HG03575 (cell line): ENCODE results near the gene SLC19A2.
"Not testable (repeated sequence)": the region's sequence is repeated elsewhere in the genome, so short reads cannot be mapped to it uniquely, and the experiment has no call there.

Experiments
- ATAC-seq: cut with Tn5 transposase; IDR thresholded peaks from one replicate; pipeline ENCODE4 v1.9.1; 2021; ENCODE audit not compliant: unreplicated experiment, insufficient number of reproducible peaks, low FRiP score; ENCODE audit errors: extremely low read depth

The SLC19A2 gene, protein sequence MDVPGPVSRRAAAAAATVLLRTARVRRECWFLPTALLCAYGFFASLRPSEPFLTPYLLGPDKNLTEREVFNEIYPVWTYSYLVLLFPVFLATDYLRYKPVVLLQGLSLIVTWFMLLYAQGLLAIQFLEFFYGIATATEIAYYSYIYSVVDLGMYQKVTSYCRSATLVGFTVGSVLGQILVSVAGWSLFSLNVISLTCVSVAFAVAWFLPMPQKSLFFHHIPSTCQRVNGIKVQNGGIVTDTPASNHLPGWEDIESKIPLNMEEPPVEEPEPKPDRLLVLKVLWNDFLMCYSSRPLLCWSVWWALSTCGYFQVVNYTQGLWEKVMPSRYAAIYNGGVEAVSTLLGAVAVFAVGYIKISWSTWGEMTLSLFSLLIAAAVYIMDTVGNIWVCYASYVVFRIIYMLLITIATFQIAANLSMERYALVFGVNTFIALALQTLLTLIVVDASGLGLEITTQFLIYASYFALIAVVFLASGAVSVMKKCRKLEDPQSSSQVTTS

DNA sequence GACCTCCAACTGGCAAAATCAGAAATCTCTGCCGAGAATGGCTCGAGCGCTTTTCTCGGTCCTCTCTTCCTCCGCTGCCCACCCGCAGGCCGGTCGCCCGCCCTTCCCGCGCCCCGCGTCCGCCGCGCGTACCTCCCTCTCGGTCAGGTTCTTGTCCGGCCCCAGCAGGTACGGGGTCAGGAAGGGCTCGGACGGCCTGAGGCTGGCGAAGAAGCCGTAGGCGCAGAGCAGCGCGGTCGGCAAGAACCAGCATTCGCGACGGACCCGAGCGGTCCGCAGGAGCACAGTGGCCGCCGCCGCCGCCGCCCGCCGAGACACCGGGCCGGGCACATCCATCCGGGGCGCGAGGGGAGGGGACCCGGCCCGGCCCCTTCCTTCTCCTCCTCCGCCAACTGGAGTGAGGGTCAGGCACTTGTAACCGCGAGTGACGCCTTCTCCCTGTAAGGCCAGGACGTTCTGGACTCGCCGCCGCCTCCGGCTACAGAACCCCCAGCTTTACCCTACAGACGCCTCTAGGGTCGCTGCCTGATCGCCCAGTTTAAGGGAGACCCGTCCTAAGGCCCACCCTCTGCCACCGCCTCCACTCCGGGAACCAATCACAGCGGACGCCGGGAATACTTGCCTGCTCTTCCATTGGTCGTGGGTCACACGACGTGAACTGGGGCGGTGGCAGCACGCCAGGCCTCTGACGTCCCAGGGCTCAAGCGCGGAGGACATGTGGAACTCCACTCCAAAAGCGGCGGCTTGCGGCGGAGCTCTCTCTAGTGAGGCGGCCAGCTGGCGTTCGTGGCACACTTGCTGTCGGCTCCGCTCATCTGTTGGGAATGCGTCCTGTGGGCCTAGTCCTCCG lies at the start of gene SLC19A2:
SLC19A2 (minus strand) TSS at position 514 of the 850 bp plus-strand sequence; CDS start at position 336, 178 bp downstream.
- ATAC-seq = peak; percentile 86

DNA sequence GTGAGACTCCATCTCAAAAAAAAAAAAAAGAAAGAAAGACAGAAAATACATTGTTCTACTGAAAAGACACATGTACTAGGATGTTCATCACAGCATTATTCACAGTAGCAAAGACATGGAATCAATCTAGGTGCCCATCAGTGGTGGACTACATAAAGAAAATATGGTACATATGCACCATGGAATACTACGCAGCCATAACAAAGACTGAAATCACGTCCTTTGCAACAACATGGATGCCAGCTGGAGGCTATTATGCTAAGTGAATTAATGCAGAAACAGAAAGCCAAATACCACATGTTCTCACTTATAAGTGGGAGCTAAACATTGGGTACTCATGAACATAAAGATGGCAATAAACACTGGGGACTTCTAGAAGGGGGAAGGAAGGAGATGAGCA lies 48.9 kb upstream of the SLC19A2 start:
- ATAC-seq = no peak

DNA sequence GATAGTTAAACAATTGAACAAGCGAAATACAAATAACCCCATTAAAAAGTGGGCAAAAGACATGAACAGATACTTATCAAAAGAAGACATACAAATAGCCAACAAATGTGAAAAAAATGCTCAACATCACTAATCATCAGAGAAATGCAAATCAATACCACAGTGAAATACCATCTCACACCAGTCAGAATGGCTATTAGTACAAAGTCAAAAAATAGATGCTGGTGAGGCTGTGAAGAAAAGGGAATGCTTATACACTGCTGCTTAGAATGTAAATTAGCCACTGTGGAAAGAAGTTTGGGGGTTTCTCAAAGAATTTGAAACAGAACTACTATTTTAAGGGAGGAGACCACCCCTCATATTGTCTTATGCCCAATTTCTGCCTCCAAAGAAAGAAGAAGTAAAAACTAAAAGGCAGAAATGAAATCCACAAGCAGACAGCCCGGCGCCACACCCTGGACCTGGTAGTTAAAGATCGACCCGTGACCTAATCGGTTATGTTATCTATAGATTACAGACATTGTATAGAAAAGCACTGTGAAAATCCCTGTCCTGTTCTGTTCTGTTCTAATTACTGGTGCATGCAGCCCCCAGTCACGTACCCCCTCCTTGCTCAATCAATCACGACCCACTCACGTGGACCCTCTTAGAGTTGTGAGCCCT lies 47.9 kb upstream of the SLC19A2 start:
- ATAC-seq = not testable (repeated sequence)

DNA sequence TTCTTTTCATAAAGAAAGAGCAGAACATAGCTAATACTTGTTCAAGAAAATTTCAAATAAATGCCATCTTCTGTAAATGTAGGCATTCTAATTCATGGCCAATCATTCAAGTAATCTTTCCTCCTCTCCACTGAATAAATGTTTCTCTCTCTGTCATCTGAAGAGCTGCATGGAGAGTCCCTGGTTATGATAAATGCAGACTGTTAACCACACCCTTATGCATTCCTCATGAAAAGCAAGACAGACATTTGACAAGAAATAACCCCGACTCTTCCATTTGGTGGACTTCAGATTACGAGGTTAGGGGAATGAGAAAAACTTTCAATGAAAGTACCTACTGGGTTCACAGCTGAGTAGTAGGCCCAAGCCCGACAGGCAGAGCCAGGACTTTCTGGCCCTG lies 44.7 kb upstream of the SLC19A2 start:
- no peak for ATAC-seq

DNA sequence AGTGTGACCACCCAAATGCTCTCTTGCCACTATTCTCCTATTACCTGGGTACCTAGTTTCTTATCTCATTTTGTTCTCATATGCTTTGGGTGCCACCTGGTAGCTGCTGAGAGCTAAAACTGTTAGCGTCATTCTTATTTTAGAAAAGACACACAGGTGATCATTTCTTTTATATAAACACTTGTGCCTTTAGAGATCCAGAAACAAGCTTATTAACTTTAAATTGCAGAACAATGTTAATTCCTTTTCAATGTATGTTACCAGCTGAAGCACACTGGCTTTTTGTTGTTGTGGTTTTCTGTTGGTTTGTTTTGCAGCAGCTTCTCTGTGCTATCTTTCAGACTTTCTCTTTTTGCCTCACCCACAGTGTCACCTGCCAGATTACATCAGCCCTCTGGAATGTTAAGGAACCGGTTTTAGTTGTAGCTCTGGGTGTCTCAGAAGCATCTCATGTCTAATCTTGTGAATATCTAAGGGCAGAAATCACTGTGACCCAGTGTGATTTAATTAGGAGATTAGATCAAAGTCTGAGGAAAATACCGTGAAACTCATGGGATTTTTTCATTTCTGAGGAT lies 43.4 kb upstream of the SLC19A2 start:
- no peak for ATAC-seq

DNA sequence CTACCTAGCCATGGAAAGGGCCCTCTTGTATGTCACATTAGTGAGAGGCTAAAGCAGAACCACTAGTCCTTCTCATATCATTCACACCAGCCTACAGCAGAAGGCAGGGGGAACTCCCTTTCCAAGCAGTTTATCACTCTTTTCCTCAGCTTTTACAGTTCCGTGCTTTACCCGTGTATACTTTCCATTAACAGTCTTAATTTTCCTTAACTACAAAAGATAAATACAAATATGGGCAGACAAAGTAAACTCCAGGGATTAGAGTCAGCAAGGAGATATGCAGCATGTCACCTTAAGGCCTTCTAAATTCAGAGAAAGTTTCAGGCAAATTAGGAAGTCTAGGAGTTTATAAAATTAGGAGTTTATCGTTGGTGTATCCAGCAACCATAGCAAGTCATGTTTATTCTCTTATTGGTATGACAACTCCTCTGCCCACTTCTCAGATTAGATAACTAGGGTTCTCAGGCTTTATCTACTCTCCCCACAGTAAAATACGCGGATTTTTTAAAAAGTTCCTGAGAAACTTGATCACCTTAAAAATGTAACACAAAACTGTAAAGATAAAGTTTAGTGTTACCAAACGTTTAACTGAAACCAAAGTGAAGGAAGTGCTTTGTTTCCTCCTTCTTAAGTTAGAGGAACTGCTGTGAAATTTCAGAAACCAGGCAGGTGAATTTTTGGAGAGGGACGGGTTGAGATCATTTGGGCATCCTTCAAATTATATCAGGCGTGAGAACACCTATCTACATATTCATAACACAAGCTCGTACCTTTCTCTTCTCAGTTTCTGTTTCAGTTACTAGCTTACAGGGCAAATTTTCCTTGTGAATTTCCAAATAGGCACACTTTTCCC lies 42.7 kb upstream of the SLC19A2 start:
- ATAC-seq = no peak

DNA sequence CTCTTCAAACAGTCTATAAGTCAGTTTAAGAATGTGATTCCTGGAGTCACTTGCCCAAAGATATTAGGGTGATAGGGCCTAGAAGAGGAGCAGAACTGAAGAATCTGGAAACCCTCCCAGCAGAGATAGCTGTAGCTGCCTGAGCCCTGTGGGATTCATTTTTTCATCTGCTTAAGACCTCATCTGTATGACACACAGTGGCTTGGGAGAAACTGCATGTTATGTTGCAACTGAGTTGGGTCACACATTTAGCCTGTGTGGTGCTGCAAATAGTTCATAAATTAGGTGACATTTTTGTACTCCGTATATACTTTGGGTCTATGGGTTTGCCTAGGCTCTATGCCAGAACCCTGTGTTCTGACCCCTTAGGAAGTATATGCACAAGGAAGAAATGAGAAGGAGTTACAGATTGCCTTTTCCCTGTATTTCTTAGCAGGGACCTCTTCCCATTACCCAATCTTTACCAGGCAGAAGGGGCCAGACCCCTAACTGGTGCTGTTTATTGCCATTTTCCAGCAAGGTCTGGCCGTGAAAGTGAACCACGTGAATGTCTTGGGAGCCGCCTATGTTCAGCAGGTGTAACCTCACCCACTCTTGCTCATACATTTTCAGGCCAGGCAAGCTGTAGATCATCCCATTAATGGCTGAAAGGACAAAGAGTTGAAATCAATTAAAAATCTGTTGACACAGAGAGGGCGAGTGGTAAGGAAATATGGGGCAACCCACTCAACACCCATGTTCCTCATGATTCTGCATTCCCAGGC lies 41.9 kb upstream of the SLC19A2 start:
- ATAC-seq = no peak

DNA sequence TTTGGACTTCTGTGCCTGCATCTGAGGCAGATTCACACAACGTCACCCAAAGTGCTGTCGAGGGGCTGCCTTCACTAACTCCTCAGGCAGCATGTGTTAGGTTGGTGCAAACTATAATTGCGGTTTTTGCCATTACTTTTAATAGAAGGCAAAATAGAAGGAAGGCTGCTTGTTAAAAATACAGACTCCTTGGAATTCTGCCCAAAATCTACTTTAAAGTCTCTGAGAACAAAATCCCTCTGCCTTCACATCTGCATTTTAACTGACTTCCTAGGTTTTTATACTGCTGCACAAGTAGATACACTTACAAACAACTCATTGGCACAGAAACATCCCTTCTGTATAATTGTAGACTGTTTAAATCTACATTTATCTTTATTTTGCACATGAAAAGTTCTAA lies 41.3 kb upstream of the SLC19A2 start:
- no peak for ATAC-seq

DNA sequence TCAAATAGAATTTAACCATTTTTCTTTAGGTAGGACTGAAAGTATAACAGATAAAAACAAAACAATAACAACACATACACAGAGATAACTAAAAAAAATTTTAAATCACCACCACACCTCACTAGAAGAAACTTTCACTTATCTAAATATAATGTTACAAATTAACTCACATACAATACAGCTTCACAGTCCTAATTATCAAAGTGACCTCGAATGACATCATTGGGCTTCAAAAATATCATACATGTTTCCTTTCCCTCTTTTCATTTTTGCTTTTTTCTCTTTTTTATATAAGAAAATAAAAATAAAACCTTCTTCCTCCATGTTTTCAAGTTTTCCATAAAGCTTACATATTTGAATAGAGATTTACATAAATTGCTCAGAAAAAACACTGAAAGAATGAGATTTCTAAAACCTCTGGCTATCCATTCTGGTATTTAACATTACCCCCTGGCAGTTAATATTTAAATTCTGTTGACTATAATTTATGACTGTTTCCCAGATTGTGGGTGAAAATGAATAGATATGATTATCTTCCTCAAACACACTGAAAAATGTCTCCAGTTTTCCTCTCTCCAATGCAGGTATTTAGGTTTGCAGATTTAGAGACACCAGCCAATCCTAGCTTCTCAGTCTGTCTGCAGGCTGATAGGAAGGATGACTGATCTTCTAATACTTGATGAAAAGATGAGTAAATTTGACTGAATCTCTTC lies 40.5 kb upstream of the SLC19A2 start:
- no peak for ATAC-seq

DNA sequence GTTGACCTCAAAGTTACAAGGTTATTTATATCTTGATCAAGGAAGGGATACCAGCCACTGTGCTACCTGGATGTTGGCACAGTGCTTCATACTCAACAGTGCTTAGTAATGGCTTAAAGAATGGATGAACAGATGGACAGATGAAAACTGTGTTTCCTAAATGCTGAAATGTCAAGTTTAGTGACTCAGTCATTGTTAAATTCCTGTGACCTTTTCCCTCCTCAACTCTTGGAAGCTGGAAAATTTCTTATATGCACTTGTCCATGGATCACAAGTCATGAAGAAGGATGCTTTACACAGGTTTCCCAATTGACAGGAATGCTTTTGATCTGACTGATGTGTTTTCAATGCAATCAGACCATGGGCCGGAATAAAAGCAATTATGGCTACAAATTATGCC lies 39.6 kb upstream of the SLC19A2 start:
- ATAC-seq = no peak

DNA sequence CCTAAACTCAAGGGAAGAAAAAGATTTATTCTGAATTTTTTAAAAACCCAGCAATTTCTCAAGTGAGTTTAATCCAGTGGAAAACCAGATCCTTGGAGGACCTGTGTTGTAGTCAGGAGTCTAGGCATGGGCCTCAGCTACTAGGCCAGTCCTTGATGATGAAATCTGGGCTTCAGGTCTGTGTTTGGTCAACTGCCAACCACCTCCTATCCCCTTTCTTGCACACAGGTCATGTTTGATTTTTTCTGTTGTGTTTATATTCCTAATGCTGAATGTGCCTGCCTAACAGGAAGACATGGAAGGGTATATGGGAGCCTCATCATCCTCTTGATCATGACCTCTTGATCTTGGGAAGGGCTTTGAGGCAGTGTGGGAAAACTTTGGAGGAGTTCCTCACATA lies 38.2 kb upstream of the SLC19A2 start:
- ATAC-seq = no peak

DNA sequence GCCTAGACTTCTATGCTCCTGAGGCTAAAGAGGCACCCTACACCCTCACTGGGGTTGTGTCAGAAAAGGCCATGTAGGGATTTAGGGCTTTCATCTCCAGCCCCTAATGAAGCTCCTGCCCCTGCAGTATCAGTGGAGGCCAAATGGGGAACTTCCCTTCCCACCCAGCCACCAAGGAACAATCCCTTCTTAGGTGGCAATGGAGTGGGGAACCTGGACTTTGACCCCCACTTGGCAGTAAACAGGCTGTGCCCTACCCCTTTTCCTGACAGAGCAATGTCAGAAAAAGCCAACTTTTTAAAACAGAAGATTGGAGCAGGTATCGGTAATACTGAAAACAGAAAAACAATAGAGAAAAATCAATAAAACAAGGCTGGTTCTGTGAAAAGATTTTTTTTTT lies 35.5 kb upstream of the SLC19A2 start:
- no peak for ATAC-seq

DNA sequence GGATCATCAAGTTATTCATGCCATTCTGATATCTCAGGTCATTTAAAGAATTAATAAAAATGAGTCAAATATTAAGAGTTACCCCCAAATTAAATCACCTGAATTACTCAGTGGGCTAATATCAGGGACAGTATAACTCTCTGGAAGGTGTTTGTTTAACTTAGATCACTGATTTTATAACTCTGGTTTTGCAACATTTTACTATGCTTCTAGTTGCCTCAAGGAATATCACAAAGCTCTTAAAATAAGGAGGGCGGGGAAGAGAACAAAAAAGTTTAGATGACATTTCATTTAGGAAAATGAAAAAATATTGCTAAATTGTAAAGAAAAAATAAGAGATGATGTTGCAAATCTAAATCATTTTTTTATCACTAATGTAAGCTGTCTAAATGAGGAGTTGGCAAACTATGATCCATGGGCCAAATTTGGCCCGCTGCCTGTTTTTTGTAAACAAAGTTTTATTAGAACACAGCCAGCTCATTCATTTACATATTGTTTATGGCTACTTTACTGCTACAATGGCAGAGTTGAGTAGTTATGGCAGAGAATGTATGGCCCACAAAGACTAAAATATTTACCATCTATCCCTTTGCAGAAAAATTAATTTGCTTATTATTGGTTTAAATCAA lies 31.9 kb upstream of the SLC19A2 start:
- no peak for ATAC-seq

DNA sequence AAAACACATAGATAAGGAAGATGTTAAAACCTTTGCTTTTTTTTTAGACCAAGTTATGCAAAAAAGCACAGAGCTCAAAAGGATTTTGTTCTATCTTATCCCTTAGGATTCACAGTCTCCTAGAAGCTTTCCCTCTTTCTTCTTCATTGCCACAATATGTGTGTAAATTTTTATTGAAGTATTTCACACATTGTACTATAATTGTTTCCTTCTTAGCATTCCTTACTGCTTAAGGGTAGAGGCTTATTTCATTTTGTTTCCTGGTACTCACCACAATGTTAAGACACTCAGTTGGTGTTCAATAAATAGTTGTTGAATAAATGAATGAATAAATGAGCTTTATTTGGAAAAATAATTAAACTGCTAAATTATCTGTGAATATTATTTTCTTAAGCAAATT lies 29.9 kb upstream of the SLC19A2 start:
- no peak for ATAC-seq

DNA sequence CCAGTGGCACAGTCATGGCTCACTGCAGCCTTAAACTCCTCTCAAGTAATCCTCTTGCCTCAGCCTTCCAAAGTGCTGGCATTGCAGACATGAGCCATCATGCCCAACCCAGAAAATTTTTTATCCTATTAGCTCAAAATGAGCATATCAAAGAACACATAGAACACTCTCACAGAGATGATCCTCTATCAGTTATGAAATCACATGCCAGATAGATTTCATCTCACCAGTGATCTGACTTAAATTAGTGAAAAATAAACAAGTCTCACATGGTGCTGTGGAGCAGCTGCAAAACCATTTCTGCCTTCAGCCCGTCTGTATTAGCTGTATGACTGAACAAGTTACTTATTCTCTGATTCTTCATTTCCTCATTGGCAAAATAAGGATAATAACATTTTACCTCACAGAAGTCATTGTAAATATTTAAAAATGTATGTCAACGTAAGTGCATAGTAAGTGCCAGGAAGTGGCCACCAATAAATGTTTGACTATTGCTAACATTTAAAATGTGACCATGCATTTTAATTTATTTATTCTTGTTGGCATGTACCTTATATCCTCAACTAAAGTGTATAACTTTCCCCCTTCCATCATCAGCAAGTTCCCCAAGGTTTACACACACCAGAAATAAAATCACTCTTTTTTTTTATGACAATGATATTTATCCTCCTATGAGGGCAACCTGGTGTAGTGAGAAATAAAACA lies 29.0 kb upstream of the SLC19A2 start:
- ATAC-seq = no peak

DNA sequence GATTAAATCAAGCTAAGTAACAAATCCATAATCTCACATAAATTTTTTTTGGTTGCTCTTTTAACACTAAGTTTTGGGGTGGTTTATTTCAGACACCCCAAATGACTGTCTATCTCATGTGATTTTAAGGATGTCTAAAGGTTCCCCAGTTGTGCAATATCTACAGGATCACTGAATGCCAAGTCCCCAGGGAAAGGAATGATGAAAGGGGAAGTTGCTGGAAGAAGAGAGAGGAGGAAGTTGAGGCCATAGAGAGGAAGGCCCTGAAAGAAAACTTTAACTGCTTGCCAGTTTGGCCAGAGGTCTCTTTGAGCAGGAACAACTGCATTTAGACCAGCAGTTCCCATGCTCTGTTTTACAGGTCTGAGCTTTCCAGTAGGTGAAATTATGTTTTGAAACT lies 27.5 kb upstream of the SLC19A2 start:
- ATAC-seq = no peak
